KMS-11 (cell line): ENCODE data around the gene TSPAN31.

ENCODE experiments used
- H2AFZ ChIP-seq: fragments of 200-600 bp; sonication (generic); 2 replicates; pipeline ENCODE4 v1.6.1; 2016; ENCODE audit warnings: antibody characterized with exemption, mixed run types, low read depth
- H3K27ac ChIP-seq: fragments of 200-600 bp; sonication (generic); 2 replicates; pipeline ENCODE4 v1.6.1; 2016; ENCODE audit warnings: mild to moderate bottlenecking, mixed run types
- H3K27me3 ChIP-seq: fragments of 200-600 bp; sonication (generic); 2 replicates; pipeline ENCODE4 v1.6.1; 2017; ENCODE audit warnings: mild to moderate bottlenecking, low read depth, mixed run types, moderate library complexity; ENCODE audit not compliant: insufficient read depth
- H3K36me3 ChIP-seq: fragments of 200-600 bp; sonication (generic); 2 replicates; pipeline ENCODE4 v1.6.1; 2017; ENCODE audit warnings: mild to moderate bottlenecking, mixed run types; ENCODE audit not compliant: insufficient read depth
- H3K4me1 ChIP-seq: fragments of 200-600 bp; sonication (generic); 2 replicates; pipeline ENCODE4 v1.6.1; 2016; ENCODE audit warnings: mild to moderate bottlenecking, low read depth, mixed run types; ENCODE audit not compliant: poor library complexity, severe bottlenecking
- H3K4me2 ChIP-seq: fragments of 200-600 bp; sonication (generic); 2 replicates; pipeline ENCODE4 v1.7.0; 2016; ENCODE audit warnings: mild to moderate bottlenecking, mixed run types
- H3K4me3 ChIP-seq: fragments of 200-600 bp; sonication (generic); IDR thresholded peaks from 2 replicates; pipeline ENCODE4 v1.6.1; 2017; ENCODE audit warnings: low read depth, low read length, mixed read lengths; ENCODE audit not compliant: insufficient read depth
- H3K79me2 ChIP-seq: fragments of 200-600 bp; sonication (generic); 2 replicates; pipeline ENCODE4 v1.6.1; 2016; ENCODE audit warnings: low read depth, mixed run types; ENCODE audit not compliant: insufficient read depth
- H3K9ac ChIP-seq: fragments of 200-600 bp; sonication (generic); 2 replicates; pipeline ENCODE4 v1.6.1; 2016; ENCODE audit warnings: mild to moderate bottlenecking, mixed run types
- H4K20me1 ChIP-seq: fragments of 200-600 bp; sonication (generic); 2 replicates; pipeline ENCODE4 v1.6.1; 2016; ENCODE audit warnings: mild to moderate bottlenecking, mixed run types; ENCODE audit not compliant: insufficient read depth
- CTCF ChIP-seq: fragments of 200-600 bp; sonication (generic); conservative IDR thresholded peaks from 2 replicates; pipeline ENCODE4 v1.6.1; 2017; ENCODE audit warnings: low read depth, mild to moderate bottlenecking, antibody characterized with exemption, low read length, moderate library complexity, mixed read lengths

Gene TSPAN31

GRCh38 chr12:57737467-57738460 lies 7.1 kb upstream of the TSPAN31 start:
- TF ChIP-seq CTCF: no peak
- H3K4me1 ChIP-seq: peaks cover 18% of the 10 kb centered on the region
- H3K79me2 ChIP-seq: no peaks in the 10 kb centered on the region
- H2AFZ ChIP-seq: no peak overlapping the region
- H3K9ac ChIP-seq: no peak overlapping the region
- no peak overlapping the region for H3K27ac ChIP-seq
- no peaks in the 10 kb centered on the region for H3K36me3 ChIP-seq
- H3K4me3 ChIP-seq: no peak overlapping the region
- peaks cover 10% of the 10 kb centered on the region; the same call in 1 of the 2 replicates for H3K27me3 ChIP-seq
- no peak overlapping the region for H3K4me2 ChIP-seq
- no peaks in the 10 kb centered on the region for H4K20me1 ChIP-seq

DNA sequence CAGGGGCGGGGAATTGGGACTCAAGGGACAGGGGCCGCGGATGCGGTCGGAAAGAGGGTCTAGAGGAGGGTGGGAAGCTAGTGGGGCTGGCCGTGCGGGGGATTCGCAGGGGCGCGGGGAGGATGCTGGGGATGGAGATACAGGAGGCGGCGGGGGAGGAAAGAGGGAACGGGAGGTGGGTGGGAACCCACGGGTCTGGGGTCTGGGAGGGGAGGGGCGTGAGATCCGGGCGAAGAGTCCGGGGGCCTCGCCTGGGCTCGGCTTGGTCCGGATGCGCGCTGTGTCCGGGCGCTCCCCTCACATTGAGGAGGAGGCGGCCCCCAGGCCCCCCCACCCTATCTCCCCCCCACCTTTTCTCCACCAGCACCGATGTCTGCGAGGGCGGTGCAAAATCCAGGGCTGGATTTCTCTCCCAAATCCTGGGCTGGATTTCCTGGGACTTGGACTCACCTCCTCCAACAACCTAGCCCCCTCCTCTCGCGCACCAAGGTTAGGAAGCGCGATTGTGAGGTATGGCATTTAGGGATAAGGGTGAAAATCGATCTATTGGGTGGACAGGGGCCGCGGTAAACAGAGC lies 6.1 kb upstream of the TSPAN31 start, which contains the start of gene AGAP2:
Gene AGAP2 (minus strand): TSS at position 82 of the 577 bp plus-strand sequence. CDS start 496 bp downstream, outside the sequence.
- Histone ChIP-seq H3K79me2 (no peaks in the 10 kb centered on the region), H3K4me3 (no peak within 1 kb of the TSS), H3K27me3 (peaks cover 10% of the 10 kb centered on the region; the same call in 1 of the 2 replicates), H3K27ac (no peak within 1 kb of the TSS), H2AFZ (no peak within 1 kb of the TSS), H3K9ac (no peak within 1 kb of the TSS), H4K20me1 (no peaks in the 10 kb centered on the region), H3K36me3 (no peaks in the 10 kb centered on the region), H3K4me1 (peaks cover 26% of the 10 kb centered on the region), H3K4me2 (no peak within 1 kb of the TSS)
- TF ChIP-seq CTCF: no peak

DNA sequence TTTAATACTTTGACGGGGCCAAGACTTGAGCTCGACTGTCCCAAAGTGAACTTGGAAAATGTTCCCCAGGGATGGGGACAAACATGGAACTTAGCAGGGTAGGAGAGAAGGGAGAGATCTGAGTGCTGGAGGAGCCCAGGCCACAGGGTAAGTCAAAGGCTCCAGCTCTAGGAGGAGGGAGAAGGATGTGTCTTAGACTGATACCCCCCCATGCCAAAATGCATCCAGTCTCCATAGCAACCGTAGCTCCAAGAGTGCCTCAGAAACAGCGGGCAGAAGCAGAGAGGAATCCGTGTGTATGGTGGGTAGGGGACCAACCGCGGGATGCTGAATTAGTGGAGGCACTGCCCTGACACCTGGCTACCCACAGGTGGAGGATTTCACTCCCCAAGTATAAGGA lies 5.5 kb upstream of the TSPAN31 start:
- Histone ChIP-seq H3K4me2 (no peak overlapping the region), H2AFZ (no peak overlapping the region), H3K27me3 (peaks cover 7% of the 10 kb centered on the region; the same call in 1 of the 2 replicates), H3K27ac (no peak overlapping the region), H3K9ac (no peak overlapping the region), H4K20me1 (no peaks in the 10 kb centered on the region), H3K4me3 (no peak overlapping the region), H3K36me3 (no peaks in the 10 kb centered on the region), H3K79me2 (no peaks in the 10 kb centered on the region), H3K4me1 (peaks cover 32% of the 10 kb centered on the region)
- TF ChIP-seq CTCF: no peak

DNA sequence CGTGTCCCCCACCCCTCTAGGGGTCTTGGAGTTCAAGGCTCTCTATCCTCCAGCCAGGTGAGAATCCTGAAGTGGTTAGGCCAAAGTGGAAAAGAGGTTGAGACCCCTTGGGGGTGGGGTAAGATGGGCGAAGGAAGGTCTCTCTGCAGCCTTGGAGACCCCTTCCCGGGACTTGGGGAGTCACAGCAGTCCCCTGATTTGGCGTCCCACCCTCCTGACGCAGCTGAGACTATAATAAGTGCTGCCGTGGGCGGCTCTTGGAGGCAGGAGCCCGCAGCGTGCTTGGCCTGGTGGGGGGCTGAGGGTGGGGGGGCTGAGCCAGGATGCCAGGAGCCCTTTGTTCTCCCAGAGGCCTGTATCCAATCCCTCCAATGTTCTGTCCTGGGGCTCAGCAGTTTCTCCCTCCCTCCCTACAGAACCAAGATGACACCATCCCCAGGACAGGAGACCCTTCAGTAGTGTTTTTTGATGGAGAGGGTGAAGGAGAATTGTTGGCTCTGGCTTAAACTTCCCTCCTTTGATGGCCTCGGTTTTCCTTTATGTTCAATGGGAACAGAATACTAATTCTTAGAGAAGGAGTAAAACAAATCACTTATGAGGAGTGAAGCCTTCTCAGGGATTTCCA lies 4.8 kb upstream of the TSPAN31 start:
- Histone ChIP-seq H3K4me3 (no peak overlapping the region), H3K4me2 (no peak overlapping the region), H3K79me2 (no peaks in the 10 kb centered on the region), H3K4me1 (peaks cover 32% of the 10 kb centered on the region), H2AFZ (no peak overlapping the region), H3K27ac (no peak overlapping the region), H3K9ac (no peak overlapping the region), H4K20me1 (no peaks in the 10 kb centered on the region), H3K36me3 (no peaks in the 10 kb centered on the region), H3K27me3 (peaks cover 5% of the 10 kb centered on the region; the same call in 1 of the 2 replicates)
- TF ChIP-seq CTCF: no peak
